T-helper 2 cell treated with Interferon-gamma antibody and Interleukin-4, amounts not matched to agents 5 μg/mL and 100 μg/mL, for 36 hours (primary cell): ENCODE measurements around the gene UNC5B.
A peak's percentile ranks its signal among the peaks of the same experiment; 100 is the strongest.
"Not testable (repeated sequence)": the region's sequence is repeated elsewhere in the genome, so short reads cannot be mapped to it uniquely, and the experiment has no call there.

Experiments used
- DNase-seq: peaks from one replicate; pipeline ENCODE4 v3.0.0; 2021; ENCODE audit warnings: low spot score
- H3K27ac Mint-ChIP-seq: one replicate; pipeline ENCODE4 v1.8.0; 2021; ENCODE audit warnings: mild to moderate bottlenecking, mixed read lengths
- H3K27me3 Mint-ChIP-seq: one replicate; pipeline ENCODE4 v1.8.0; 2021; ENCODE audit warnings: low read depth, mixed read lengths
- H3K36me3 Mint-ChIP-seq: one replicate; pipeline ENCODE4 v1.8.0; 2021; ENCODE audit warnings: low read depth, mixed read lengths
- H3K4me1 Mint-ChIP-seq: one replicate; pipeline ENCODE4 v1.8.0; 2021; ENCODE audit warnings: low read depth, mixed read lengths
- H3K4me3 Mint-ChIP-seq: one replicate; pipeline ENCODE4 v1.8.0; 2022; ENCODE audit warnings: mild to moderate bottlenecking, moderate library complexity, mixed read lengths
- H3K9me3 Mint-ChIP-seq: one replicate; pipeline ENCODE4 v1.8.0; 2021; ENCODE audit warnings: mixed read lengths

UNC5B gene

DNA sequence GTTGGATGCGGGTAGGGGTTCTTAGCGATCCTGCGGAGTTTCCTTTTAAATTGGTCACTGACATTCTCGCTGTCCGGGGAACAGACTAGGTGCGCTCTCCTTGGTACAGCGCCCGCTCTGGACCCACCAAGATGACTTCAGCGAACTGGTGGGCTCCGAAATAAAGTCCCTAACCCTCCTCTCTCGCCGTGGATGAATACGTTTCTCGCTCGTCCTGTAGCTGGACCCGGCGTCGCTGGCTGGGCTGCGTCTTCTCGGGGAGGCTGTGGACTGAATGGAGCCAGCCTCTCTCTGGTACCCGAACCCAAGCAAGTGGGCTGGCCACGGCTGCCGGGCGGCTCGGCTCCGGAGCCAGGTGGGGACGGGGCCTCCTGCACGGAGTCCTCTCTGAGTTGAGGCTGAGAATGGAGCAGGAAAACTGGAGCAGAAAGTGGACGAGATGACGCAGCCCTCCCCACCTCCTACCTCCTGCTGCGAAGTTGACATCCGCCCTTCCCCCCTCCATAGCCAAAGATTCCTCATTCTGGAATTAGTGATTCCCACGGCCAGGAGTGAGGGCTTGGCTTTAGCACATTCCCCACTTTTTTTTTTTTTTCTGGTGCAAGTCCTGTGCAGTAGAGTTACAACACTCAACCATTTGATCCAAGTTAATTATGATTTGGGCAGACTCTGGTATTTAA lies 1.5 kb downstream of the UNC5B start:
- no peaks in the 10 kb centered on the region for H3K9me3 Mint-ChIP-seq
- peaks cover 81% of the 10 kb centered on the region for H3K27me3 Mint-ChIP-seq
- H3K4me3 Mint-ChIP-seq, result no peak overlapping the region
- no peaks in the 10 kb centered on the region for H3K4me1 Mint-ChIP-seq
- H3K36me3 Mint-ChIP-seq, result no peaks in the 10 kb centered on the region
- no peak overlapping the region for H3K27ac Mint-ChIP-seq
- DNase-seq, result no peak

DNA sequence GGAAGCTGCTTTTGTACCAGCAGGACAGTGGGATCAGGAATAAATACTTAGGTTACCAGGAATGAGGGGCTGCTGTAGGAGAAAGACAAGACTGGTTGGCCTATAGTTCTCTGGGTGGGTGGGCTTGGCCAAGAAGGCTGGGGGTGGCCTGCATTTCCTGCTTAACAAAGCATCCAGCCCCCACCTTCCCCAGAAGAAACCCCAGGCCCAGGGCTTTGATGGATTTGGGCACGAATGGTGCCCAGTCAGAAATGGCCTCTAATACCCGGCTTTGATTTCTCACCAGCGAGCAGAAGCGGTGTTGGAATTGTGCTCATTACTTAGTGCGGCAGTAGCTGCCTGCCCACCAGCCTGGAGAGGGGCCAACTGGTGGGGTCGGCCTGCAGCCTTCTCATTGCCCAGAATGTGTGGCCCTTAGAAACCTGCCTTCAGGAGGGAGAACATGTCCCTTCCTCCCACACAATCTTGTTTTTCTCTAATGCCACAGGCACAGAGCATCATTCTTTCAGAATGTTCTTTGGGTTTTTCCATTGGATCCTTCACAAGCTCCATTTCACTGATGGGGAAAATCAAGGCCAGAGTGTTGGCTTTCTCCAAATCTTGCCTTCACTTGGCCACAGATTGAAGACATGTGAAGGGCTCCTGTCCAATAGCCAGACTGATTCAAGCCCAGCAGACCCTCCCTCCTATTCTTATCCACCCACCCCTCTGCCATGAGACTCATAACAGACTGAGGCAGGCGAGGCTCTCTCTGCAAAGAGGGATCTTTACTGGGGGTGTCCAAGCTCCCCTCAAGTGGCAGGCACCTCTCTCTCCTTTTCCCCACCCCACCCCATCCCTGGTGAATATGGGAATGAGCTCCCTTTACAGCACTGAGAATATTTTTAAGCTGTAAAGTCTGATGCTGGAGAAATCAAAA lies 2.5 kb downstream of the UNC5B start:
- no peak for DNase-seq

DNA sequence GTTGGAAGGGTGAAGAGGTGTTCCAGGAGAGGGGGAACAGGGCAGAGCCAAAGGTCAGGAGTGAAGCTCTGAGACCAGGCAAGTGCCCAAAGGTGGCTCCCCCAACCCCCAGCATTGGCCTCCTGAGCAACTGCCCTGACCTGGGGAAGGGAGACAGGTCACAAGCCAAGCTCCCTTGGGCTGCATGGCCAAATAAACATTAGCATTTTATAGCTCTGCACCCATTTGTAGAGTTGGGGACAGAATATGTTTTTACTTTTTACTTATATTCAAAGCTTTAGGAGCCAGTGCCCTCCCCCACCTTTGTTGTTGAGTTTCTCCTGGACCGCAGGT lies 4.0 kb downstream of the UNC5B start:
- Mint-ChIP-seq H3K4me3 (no peak overlapping the region), H3K27me3 (peaks cover 69% of the 10 kb centered on the region), H3K27ac (no peak overlapping the region), H3K36me3 (no peaks in the 10 kb centered on the region), H3K4me1 (no peaks in the 10 kb centered on the region), H3K9me3 (no peaks in the 10 kb centered on the region)
- no peak for DNase-seq

More for the DNA sequence above, 2.5 kb downstream of the UNC5B start:
- no peaks in the 10 kb centered on the region for H3K36me3 Mint-ChIP-seq
- H3K4me1 Mint-ChIP-seq, result no peaks in the 10 kb centered on the region
- H3K9me3 Mint-ChIP-seq, result no peaks in the 10 kb centered on the region
- H3K27ac Mint-ChIP-seq, result no peak overlapping the region
- H3K4me3 Mint-ChIP-seq, result no peak overlapping the region
- peaks cover 83% of the 10 kb centered on the region for H3K27me3 Mint-ChIP-seq

DNA sequence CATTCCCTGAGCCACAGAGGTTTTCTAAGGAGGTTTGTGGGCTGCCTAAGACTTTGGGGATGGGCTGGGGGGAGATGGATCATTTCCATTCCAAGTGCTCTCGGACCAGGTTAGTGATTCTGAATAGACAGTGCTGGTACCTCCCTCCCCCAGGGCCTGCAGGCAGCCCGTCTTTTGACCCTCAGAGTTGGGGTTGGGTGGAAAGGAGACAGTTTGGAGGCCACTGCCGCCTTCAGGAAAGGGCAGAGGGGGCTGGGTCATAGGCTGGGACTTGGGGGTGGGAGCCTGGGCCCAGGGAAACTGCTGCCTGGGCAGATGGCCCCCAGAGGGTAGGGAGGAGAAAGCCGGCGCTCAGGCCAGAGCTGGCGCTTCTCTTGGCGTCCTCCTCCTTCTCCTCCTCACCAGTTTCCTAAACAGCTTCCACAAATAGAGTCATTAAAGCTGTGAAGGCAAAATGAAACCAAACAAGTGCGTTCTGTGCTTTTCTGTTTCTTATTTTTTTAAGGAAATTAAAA lies 4.4 kb downstream of the UNC5B start:
- Mint-ChIP-seq H3K4me3 (peak overlapping the region; percentile 43), H3K9me3 (no peaks in the 10 kb centered on the region), H3K27ac (no peak overlapping the region), H3K27me3 (peaks cover 67% of the 10 kb centered on the region), H3K4me1 (no peaks in the 10 kb centered on the region), H3K36me3 (no peaks in the 10 kb centered on the region)
- DNase-seq, result no peak

DNA sequence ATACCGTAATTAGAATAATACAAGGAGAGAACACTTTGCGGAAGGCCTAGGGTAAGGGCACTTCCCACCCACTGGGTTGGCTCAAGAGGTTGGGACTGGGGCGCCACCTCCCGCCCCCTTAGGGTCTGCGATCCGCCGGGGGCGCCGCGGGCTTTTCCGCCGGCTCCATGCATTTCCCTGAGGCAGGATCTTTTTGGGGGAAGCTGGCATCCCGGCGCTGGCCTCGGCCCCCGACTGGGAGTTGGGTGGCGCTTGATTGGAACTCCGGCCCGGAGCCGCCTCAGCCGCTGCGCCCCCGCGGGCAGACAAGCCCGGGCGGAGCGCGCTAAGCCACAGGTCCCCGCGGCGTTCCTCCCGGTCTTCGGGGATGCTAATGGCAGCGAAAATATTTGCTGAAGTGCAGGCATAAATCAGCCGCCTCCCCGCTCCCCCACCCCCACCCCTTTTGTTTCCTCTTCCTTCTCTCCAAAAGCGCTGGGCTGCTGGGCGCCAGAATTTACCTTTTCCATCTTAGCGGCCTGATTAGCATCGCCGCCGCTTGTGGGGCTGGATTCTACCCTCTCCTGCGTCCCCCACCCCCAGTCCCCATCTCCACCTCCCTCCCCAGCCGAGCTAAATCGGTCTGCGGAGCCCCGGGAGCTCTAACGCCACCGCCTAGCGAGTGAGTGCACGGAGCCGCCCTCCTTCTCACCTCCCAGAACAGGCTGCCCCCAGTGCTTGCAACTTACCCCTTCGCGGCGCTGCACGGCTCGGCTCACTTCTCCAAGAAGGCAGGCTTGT lies 5.1 kb downstream of the UNC5B start:
- DNase-seq, result no peak
- Mint-ChIP-seq H3K36me3 (no peaks in the 10 kb centered on the region), H3K27ac (no peak overlapping the region), H3K9me3 (no peaks in the 10 kb centered on the region), H3K4me3 (peak overlapping the region; percentile 49), H3K27me3 (peaks cover 66% of the 10 kb centered on the region), H3K4me1 (no peaks in the 10 kb centered on the region)

DNA sequence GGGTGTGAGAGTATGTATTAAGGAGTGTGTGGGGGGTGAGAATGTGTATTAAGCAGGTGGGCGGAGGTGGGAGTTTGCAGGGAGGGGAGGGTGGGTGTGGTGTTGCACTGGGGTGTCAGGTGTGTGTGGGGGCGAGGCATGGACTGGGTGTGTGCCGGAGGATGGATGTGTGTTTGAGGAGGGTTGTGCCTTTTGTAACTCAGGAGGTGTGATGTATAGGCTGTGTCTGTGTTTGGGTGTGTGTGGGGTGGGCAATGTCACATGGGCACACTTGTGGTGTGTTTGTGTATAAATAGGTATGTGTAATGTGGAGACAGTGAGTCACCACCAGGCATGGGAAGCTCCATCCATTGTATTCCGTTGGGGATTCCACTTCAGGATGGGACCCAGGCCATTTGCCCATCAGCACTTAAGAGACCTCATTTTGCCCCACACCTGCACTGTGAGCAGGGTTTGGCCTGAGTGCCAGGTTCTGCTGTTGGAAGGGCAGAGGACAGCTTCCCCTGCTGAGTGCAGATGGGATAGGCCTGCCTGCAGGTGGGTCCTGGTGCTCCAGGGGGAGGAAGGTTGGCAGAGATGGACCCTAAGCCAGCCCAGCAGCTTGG lies 5.8 kb downstream of the UNC5B start:
- H3K36me3 Mint-ChIP-seq, result no peaks in the 10 kb centered on the region
- H3K27me3 Mint-ChIP-seq, result peaks cover 62% of the 10 kb centered on the region
- no peaks in the 10 kb centered on the region for H3K4me1 Mint-ChIP-seq
- H3K27ac Mint-ChIP-seq, result no peak overlapping the region
- peak overlapping the region; percentile 49 for H3K4me3 Mint-ChIP-seq
- no peaks in the 10 kb centered on the region for H3K9me3 Mint-ChIP-seq
- DNase-seq, result no peak

DNA sequence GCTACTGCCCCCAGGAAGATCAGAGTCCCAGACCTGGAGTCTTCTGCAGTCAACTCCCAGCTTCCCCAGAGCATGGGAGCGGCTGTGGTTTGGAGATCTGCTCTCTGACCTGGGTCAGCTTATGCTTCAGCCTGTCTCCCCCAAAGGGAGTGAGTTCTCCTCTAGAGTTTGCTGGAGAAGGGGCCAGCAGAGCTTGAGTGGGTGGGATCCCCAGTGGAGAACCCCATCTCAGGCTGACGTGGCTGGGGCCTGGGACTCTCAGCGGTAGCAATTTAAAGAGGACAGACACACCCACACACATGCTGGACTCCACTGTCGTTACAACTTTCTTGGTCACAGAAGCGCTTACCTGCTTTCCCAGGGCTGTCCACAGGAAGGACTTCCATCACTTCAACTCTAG lies 6.3 kb downstream of the UNC5B start:
- Mint-ChIP-seq H3K36me3 (no peaks in the 10 kb centered on the region), H3K4me1 (no peaks in the 10 kb centered on the region), H3K4me3 (no peak overlapping the region), H3K9me3 (no peaks in the 10 kb centered on the region), H3K27me3 (peaks cover 58% of the 10 kb centered on the region), H3K27ac (no peak overlapping the region)
- DNase-seq, result no peak

DNA sequence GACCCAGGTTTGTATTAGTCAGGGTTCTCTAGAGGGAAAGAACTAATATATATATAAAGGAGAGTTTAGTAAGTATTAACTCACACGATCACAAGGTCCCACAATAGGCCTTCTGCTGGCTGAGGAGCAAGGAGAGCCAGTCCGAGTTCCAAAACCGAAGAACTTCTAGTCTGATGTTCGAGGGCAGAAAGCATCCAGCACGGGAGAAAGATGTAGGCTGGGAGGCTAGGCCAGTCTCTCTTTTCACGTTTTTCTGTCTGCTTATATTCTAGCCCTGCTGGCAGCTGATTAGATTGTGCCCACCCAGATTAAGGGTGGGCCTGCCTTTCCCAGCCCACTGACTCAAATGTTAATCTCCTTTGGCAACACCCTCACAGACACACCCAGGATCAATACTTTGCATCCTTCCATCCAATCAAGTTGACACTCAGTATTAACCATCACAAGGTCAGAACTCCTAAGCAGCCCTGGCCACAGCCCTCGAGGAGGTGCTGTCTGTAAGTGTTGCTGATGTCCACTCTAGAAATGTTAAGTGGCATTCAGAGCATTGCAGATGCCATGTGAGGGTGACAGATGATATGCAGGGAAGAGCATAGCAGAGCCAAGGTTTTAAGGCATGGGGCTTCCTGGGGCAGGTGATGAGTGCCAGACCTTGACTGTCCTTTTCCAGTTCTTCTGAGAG lies 7.0 kb downstream of the UNC5B start:
- H3K36me3 Mint-ChIP-seq, H3K4me1 Mint-ChIP-seq, DNase-seq, H3K27ac Mint-ChIP-seq, H3K9me3 Mint-ChIP-seq, H3K4me3 Mint-ChIP-seq: not testable (repeated sequence)
- peaks cover 51% of the 10 kb centered on the region for H3K27me3 Mint-ChIP-seq

DNA sequence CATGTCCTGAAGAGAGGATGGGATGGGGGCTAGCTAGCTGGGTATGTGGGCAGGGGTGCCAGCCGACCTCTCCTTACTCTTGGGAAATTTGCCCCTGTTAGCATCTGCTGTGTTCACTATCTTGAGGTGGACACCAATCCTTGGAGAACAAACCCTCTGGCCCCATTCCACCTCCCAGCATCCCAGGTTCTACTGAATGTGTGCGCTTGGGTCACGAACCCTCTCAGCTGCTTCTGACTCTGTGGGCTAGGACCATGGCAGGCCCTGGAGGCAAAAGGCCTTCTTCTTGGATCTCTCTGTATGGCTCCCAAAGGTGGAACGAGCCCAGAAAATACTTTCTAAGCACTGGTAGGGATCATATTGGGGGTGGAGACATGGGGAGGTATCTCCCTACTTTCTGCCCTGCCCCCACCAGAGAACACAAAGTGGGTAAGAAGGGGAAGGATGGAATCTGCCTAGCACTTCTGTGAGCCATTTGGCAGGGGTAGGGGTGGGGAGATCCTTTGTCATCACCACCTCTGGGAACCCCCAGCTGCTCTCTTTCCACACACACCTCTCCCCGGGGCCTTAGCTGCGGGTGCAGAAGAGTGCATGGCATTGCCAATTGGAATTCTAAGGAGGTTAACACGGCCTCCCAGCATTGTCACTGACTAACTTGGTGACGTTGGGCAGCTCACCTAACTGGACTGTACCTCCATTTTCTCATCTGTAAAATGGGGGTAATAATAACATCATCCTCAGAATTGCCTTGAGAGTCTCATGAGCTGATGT lies 7.7 kb downstream of the UNC5B start:
- peaks cover 44% of the 10 kb centered on the region for H3K27me3 Mint-ChIP-seq
- no peaks in the 10 kb centered on the region for H3K4me1 Mint-ChIP-seq

DNA sequence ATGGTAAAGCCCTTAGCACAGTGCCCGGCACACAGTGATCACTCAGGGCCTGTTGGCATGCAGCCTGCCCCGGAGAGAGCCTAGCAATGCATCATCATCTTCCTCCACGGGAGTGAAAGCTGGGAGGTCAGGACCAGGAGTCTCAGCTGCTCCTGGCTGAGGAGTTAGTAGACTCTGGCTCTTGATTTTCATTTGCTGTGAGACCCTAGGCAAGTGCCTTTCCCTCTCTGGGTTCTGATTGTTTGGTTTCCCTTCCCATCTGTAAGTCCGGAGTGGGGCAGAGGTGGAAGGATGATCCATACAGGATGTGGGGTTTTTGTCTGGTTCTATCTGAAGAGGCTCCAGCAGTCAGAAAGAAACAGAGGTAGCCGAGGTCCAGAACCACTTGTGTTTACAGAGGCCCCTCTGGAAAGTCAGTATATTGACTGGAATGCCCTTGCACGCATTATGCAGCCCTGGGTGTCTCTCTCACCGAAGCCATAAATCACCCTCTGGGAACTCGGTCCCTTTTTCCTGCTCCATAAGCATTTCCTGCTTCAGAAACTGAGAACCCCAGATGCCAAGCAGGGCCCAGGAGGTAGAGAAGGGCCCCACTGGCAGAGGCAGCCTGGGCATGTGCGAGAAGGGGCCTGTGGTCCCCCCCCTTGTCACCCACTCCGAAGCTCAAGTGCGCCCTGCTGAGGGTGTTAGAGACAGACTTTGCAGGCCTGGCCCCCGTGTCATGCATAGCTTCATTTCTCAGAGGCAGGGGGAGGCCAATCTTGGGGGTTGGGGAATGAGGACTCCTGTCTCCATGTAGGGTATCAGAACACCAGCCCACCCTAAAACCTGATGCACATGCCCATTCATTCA lies 8.5 kb downstream of the UNC5B start:
- H3K4me3 Mint-ChIP-seq, result no peak overlapping the region
- H3K9me3 Mint-ChIP-seq, result no peaks in the 10 kb centered on the region
- H3K4me1 Mint-ChIP-seq, result no peaks in the 10 kb centered on the region
- no peaks in the 10 kb centered on the region for H3K36me3 Mint-ChIP-seq
- no peak overlapping the region for H3K27ac Mint-ChIP-seq
- DNase-seq, result no peak
- H3K27me3 Mint-ChIP-seq, result peaks cover 36% of the 10 kb centered on the region

More for the DNA sequence above, 7.7 kb downstream of the UNC5B start:
- no peaks in the 10 kb centered on the region for H3K9me3 Mint-ChIP-seq
- no peak overlapping the region for H3K27ac Mint-ChIP-seq
- no peak overlapping the region for H3K4me3 Mint-ChIP-seq
- no peak for DNase-seq
- H3K36me3 Mint-ChIP-seq, result no peaks in the 10 kb centered on the region

DNA sequence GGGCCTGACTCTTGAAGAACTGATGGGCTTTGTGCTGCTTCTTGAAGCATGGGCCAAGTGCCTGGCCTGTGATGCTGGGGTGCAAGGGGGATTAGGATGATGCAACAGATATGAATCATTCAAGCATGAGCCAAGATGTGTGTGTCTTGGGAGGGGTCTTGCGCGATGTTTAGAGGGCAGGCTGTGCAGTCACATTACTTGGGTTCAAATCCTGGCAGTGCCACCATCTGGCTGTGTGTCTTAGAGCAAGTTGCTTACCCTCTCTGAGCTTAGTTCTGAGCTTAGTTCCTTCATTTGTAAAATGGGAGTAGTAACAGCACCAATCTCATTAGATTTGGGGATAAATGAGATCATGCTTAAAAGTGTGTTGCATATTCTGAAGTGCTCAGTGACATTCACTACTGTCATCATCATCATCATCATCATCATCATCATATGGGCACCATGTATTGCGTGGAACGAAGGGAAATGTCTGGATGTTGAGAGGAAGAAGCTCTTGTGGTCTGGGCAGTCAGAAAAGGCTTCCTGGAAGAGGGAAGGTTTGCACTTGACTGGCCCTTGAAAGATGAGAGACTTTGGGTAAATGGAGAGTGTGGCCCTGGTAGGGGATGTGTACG lies 9.3 kb downstream of the UNC5B start:
- Mint-ChIP-seq H3K4me3 (no peak overlapping the region), H3K9me3 (no peaks in the 10 kb centered on the region), H3K36me3 (no peaks in the 10 kb centered on the region), H3K27ac (no peak overlapping the region), H3K4me1 (no peaks in the 10 kb centered on the region), H3K27me3 (peaks cover 28% of the 10 kb centered on the region)
- DNase-seq, result no peak
